Superior temporal gyrus (tissue), 1 donor: ENCODE data around the gene ZNF778.
"Not testable (repeated sequence)": the region's sequence is repeated elsewhere in the genome, so short reads cannot be mapped to it uniquely, and the experiment has no call there.

Experiments
- DNase-seq: peaks from one replicate; pipeline ENCODE4 v3.0.0-alpha.2; 2016; ENCODE audit errors: extremely low spot score

The ZNF778 gene

DNA sequence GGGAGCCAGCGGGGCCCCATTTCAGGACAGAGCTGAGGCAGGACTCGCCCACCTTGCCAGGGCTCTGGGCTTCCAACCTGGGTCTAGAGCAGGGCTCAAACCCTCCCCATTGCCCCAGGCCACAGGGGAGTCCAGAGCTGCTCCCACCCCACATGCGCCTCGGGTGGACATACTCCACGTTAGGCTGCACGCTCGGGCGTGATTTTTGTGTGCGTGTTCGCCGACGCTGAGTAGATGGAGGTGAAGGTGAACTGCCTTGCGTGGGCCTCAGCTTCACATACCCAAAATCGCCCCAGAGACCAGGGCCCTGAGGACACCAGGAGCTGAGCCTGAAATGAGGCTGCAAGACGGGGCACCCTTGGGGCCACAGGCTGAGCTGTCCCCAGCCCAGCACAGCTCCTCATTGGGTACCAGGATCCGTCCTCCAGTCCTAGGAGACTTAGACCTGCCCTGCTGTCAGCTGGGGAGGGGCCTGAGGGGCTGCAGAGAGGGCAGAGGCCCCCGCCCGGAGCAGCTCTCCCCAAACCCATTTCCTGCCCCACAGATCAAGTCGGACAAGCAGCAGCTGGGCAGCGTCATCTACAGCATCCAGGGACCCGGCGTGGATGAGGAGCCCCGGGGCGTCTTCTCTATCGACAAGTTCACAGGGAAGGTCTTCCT, 37.7 kb upstream of the ZNF778 start:
- DNase-seq, result no peak

DNA sequence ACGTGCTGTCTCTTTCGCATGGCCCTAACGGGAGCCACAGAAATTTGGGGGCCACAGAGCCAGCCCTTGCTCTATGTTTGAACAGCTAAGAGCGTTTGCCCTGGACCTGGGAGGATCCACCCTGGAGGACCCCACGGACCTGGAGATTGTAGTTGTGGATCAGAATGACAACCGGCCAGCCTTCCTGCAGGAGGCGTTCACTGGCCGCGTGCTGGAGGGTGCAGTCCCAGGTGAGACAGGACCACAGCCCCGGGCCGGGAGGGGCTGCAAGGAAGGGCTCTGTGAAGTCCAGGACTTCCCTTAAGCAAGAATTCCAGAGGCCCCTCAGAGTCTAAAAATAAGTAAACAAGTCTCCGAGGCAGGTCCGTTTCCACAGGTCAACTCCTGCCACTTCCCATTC, 34.0 kb upstream of the ZNF778 start:
- DNase-seq, result no peak

DNA sequence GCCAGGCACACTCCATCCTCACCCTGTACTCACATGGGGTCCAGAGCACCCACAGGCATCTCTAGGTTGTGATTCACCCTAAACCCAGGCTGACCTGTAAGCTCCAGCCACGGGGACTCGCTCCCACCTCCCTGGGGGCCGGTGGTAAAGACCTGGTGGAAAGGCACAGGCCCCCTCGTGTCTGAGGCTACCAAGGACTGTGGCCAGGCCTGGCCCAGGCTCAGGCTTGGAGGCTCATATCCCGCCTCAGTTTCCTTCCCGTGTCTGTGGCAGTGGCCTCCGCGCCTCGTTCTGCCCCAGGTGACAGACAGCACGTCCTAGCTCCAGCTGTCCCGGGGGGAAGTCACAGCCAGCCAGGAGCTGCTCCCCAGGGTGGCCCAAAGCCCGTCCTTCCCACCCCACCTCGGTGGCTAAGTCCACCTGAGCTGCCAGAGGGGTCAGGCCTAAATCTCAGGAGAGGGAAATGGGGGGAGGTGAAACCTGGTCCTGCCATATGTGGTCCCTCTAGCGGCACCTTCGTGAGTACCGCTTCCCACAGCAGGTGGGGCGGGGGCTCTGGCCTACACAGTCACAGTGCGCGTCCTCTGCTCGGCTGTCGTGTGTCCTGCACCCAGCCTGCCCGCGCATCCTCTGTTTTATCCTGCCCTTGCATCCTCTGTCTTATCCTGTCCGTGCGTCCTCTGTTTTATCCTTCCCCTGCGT, 33.4 kb upstream of the ZNF778 start:
- DNase-seq, result no peak

DNA sequence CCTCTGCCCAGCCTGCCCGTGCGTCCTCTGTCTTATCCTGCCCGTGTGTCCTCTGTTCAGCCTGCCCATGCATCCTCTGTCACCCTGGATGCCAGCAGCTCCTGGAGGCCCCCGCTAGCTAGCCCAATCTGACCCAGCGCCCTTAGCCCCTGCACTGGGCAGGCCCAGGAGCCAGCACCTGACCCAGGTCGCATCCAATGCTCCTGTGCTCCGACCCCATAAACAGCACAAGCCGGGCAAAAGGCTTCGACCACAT, 32.9 kb upstream of the ZNF778 start:
- DNase-seq, result no peak

DNA sequence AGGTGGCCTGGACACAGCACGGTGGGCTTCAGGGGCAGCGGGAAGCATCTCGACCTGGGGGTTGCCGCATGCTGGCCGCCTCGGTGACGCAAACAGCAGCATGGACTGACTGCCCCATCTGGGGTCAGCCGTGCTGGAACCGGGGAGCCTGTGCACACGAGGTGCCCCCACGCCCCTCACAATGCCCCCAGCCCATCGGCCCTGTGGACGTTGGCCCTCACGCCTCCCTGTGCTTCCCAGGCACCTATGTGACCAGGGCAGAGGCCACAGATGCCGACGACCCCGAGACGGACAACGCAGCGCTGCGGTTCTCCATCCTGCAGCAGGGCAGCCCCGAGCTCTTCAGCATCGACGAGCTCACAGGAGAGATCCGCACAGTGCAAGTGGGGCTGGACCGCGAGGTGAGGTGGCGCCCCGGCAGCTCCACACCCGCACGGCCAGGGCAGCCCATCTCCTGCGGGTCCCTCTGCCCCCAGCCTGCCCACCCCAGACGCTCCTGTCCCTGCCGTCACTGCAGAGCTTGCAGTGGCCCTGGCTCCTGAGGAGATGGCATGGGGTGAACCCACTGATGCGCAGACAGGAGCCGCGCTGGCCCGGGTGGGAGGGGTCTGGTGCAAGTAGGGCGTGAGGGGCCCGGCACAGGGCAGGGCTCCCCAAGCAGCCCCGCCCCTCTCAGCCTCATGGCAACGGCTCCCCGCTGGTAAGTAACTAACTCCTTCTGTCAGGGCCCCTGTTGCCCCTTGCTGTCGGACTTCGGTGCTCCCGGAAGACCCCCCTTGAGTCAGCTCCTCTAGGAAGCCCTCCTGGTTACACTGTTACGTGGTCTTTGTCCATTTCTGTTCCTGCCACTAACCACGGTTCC, 32.3 kb upstream of the ZNF778 start:
- no peak for DNase-seq

DNA sequence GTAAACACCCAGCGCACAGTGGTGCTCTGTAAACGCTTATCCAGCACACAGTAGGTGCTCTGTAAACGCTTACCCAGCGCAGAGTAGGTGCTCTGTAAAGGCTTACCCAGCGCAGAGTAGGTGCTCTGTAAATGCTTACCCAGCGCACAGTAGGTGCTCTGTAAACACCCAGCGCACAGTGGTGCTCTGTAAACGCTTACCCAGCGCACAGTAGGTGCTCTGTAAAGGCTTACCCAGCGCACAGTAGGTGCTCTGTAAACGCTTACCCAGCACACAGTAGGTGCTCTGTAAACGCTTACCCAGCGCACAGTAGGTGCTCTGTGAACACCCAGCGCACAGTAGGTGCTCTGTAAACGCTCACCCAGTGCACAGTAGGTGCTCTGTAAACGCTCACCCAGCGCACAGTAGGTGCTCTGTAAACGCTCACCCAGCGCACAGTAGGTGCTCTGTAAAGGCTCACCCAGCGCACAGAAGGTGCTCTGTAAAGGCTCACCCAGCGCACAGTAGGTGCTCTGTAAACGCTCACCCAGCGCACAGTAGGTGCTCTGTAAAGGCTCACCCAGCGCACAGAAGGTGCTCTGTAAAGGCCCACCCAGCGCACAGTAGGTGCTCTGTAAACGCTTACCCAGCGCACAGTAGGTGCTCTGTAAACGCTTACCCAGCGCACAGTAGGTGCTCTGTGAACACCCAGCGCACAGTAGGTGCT, 31.5 kb upstream of the ZNF778 start:
- not testable (repeated sequence) for DNase-seq

DNA sequence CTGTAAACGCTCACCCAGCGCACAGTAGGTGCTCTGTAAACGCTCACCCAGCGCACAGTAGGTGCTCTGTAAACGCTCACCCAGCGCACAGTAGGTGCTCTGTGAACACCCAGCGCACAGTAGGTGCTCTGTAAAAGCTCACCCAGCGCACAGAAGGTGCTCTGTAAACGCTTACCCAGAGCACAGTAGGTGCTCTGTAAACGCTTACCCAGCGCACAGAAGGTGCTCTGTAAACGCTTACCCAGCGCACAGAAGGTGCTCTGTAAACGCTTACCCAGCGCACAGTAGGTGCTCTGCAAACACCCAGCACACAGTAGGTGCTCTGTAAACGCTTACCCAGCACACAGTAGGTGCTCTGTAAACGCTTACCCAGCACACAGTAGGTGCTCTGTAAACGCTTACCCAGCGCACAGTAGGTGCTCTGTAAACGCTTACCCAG, 30.9 kb upstream of the ZNF778 start:
- DNase-seq, result not testable (repeated sequence)

DNA sequence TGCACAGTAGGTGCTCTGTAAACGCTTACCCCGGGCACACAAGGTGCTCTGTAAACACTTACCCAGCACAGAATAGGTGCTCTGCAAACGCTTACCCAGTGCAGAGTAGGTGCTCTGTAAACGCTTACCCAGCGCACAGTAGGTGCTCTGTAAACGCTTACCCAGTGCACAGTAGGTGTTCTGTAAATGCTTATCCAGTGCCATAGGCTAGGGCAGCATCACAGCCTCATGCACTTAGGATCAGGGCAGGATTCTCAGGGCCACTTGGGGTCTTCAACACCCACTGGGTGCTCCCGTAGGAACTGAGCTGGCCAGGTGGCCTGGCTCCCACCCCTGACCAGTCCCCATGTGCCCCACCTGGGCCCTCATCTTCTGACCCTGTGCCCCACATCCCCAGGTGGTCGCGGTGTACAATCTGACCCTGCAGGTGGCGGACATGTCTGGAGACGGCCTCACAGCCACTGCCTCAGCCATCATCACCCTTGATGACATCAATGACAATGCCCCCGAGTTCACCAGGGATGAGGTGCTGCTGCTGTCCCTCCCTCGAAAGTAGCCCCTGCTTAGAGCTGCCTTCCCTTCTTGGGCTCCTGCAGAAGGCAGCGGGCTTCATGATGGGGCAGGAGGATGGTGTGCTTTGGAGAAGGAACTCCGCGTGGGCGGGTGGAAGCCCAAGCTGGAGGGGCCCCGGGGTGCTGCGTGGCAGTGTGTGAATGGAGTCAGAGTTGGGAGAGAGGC, 30.3 kb upstream of the ZNF778 start:
- DNase-seq, result no peak

DNA sequence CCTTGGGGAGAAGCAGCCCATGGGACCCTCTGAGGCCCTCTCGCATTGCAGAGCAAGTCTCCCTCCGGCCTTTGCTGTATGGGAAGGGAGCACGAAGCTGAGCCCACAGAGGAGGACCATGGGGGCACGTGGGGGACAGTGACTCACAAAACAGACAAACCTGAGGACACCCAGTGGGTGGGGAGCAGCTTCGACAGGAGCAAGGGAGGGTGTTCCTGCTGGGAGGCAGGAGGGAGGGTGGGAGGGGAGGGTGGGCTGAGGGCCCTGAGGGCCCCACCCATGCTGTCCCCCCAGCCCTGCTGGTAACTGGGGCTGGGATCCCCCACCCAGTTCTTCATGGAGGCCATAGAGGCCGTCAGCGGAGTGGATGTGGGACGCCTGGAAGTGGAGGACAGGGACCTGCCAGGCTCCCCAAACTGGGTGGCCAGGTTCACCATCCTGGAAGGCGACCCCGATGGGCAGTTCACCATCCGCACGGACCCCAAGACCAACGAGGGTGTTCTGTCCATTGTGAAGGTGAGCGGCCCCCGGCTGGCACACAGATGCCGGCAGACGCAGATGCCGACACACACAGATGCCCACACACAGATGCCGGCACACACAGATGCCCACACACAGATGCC, 29.6 kb upstream of the ZNF778 start:
- DNase-seq, result no peak

DNA sequence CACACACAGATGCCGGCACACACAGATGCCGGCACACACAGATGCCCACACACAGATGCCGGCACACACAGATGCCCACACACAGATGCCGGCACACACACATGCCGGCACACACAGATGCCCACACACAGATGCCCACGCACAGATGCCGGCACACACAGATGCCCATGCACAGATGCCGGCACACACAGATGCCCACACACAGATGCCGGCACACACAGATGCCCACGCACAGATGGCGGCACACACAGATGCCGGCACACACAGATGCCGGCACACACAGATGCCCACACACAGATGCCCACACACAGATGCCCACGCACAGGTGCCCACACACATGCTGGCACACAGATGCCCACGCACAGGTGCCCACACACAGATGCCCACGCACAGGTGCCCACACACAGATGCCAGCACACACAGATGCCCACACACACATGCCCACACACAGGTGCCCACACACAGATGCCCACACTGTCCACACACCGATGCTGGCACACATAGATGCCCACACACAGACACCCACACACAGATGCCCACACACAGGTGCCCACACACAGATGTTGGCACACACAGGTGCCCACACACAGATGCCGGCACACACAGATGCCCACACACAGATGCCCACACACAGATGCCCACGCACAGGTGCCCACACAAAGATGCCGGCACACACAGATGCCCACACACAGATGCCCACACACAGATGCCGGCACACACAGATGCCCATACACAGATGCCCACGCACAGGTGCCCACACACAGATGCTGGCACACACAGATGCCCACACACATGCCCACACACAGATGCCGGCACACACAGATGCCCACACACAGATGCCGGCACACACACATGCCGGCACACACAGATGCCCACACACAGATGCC, 28.8 kb upstream of the ZNF778 start:
- not testable (repeated sequence) for DNase-seq

DNA sequence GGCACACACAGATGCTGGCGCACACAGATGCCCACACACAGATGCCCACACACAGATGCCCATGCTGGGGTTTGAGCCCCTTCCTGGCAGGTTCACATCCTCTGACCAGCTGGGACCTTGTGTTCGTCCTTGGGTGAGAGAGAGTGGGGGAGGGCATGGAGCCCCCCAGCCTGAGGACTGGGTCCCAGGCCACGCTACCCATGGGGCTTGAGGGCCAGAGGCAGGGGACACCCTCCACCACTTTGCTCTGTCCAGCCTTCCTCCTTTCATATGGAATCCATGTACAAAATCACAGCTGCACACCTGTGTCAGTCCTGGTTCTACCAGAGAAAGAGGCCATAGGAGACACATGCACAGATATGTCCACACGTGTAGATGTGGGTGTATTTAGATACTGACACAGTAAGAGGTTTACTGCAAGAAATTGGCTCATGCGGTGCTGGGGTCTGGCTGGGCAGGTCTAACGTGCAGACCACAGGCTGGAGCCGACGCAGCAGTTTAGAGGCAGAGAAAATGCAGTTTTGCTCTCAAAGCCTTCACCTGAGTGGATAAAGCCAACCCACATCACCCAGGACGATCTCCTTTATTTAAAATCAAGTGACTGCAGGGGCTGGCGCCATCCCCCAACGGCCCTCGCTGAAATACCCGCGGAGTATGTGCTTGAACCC, 28.0 kb upstream of the ZNF778 start:
- no peak for DNase-seq

DNA sequence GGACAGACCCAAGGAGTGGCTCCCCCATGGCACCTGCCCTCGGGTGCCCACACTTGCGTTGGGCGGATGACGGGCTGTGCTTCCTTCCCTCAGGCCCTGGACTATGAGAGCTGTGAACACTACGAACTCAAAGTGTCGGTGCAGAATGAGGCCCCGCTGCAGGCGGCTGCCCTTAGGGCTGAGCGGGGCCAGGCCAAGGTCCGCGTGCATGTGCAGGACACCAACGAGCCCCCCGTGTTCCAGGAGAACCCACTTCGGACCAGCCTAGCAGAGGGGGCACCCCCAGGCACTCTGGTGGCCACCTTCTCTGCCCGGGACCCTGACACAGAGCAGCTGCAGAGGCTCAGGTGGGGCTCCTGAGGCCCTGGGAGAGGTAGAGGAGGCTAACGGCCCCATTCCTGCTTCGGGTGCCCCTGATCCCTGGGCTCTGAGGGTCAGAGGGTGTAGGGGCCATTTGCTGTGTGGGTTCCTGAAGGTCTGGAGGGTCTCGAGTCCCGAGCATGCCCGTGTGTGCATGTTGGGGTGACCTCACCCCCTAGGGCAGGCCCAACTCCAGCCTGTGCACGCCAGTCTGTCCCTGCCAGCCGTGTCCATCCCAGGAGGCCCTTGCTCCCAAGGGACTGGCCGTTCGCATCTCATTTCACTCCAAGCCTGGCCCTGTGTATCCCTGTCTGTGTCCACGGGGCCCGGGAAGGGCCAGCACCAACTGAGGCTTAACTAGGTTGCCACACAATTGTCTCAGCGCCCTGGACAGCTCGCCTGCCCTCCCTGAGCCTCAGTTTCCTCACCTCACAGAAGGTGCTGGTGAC, 27.1 kb upstream of the ZNF778 start:
- no peak for DNase-seq

DNA sequence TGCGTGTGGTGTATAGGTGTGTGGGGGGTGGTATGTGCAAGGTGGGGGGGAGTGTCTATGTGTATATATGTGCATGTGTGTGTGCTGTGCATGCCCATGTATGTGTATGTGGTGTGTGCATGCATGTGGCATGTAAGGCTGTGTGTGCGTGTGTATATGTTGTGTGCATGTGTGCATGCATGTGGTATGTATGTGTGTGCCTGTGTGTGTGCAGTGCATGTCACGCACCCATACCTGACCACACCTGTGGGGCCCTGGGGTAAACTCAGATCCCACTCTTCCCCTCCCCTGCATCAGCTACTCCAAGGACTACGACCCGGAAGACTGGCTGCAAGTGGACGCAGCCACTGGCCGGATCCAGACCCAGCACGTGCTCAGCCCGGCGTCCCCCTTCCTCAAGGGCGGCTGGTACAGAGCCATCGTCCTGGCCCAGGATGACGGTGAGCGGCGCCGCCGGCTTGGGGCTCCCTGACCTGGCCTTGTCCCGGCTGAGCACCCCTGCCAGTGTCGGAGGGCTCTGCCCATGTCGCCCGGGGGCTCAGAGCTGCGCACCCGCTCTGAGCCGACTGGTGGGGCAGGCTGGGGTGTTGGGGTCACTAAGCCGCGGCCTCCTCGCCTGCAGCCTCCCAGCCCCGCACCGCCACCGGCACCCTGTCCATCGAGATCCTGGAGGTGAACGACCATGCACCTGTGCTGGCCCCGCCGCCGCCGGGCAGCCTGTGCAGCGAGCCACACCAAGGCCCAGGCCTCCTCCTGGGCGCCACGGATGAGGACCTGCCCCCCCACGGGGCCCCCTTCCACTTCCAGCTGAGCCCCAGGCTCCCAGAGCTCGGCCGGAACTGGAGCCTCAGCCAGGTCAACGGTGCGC, 26.2 kb upstream of the ZNF778 start:
- DNase-seq, result no peak

DNA sequence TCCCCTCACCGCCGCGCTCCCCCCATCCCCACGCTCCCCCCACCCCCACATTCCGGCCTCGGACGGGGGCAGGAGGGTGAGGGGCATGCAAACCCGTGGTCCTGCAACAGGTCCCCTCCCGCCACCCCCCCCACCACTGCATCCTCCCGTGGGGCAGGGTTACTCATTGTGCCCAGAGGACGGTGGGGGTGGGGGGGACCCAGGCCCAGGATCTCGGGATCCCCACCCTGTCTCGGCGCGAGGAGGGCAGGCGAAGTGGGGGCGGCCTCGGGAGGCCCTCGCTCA, 25.7 kb upstream of the ZNF778 start:
- no peak for DNase-seq

DNA sequence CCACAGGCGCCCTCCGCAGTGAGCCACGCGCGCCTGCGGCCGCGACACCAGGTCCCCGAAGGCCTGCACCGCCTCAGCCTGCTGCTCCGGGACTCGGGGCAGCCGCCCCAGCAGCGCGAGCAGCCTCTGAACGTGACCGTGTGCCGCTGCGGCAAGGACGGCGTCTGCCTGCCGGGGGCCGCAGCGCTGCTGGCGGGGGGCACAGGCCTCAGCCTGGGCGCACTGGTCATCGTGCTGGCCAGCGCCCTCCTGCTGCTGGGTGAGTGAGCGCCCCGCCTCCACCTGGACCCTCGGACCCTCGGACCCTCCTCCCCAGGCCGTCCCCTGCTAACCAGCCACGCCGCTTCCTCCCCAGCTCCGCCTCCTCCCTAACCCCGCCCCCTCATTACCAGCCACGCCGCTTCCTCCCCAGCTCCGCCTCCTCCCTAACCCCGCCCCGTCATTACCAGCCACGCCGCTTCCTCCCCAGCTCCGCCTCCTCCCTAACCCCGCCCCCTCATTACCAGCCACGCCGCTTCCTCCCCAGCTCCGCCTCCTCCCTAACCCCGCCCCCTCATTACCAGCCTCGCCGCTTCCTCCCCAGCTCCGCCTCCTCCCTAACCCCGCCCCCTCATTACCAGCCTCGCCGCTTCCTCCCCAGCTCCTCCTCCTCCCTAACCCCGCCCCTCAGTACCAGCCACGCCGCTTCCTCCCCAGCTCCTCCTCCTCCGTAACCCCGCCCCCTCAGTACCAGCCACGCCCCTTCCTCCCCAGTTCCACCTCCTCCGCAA, 25.1 kb upstream of the ZNF778 start:
- not testable (repeated sequence) for DNase-seq

DNA sequence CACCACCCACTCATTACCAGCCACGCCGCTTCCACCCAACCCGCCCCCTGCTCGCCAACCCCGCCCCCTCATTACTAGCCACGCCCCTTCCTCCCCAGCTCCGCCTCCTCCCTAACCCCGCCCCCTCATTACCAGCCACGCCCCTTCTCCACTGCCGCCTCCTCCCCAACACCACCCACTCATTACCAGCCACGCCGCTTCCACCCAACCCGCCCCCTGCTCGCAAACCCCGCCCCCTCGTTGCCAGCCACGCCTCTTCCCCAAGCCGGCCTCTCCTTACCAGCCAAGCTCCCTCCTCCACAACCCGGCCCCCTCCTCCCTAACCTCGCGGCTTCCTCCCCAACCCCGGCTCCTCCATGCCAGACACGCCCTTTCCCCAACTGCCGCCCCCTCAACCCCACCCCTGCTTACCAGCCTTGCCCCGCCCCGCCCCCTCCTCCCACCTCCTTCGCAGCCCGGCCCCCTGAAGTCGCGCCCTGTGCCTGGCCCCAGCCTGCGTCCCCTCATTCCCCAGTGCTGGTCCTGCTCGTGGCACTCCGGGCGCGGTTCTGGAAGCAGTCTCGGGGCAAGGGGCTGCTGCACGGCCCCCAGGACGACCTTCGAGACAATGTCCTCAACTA, 24.4 kb upstream of the ZNF778 start:
- no peak for DNase-seq
